Endothelial cell of umbilical vein (primary cell): ENCODE results near the gene SLC13A5. TPM values are rescaled to one million over a fixed set of nuclear protein-coding genes. Genes with fewer than 3 reads are reported as not detected.

Experiments used
- BruUV-seq: library from RNA; stranded (reverse); fragments of 400-500 nt; replicated peaks from 2 replicates; lab custom pipeline; 2021; lab: Mats Ljungman, UMichigan
- CTCF ChIA-PET: fragments of 300-600, 350-600 bp; sonication (Branson Sonifier 250); formaldehyde crosslinking; loops from one replicate; lab custom pipeline; 2021; ENCODE audit warnings: antibody characterized with exemption, inconsistent platforms; lab: Charles Lee
- POLR2A ChIA-PET: fragments of 300-600, 350-600 bp; sonication (Branson Sonifier 250); formaldehyde crosslinking; loops from one replicate; lab custom pipeline; 2021; ENCODE audit warnings: antibody characterized with exemption, inconsistent platforms; lab: Charles Lee
- DNase-seq: peaks from one replicate; pipeline ENCODE4 v3.0.0-alpha.2; 2011; ENCODE audit warnings: low read depth, low spot score
- FAIRE-seq: peaks from 2 replicates; lab custom pipeline; 2011; peaks lifted over from hg19 to GRCh38; lab: Jason Lieb, UNC
- H2AFZ ChIP-seq: 2 replicates; pipeline ENCODE4 v1.6.0; 2012; ENCODE audit warnings: low read depth, low read length, control low read depth, inconsistent platforms
- H3K27ac ChIP-seq: 2 replicates; pipeline ENCODE4 v1.5.1; 2011; ENCODE audit warnings: low read depth, mild to moderate bottlenecking, control low read depth, low read length, moderate library complexity; ENCODE audit not compliant: insufficient read depth
- H3K27me3 ChIP-seq, 2 experiments: 2 replicates each; pipeline versions ENCODE4 v1.6.0 to v1.6.1; 2011; ENCODE audit warnings: low read length in 2 of 2, mixed read lengths in 1 of 2; ENCODE audit not compliant: control insufficient read depth in 2 of 2, insufficient read depth in 2 of 2
- H3K36me3 ChIP-seq, 2 experiments: 2 replicates in 1 of 2; 3 replicates in 1 of 2; pipeline ENCODE4 v1.5.1; 2011; ENCODE audit warnings: low read length in 2 of 2, mild to moderate bottlenecking in 1 of 2, moderate library complexity in 1 of 2; ENCODE audit not compliant: control insufficient read depth in 2 of 2, insufficient read depth in 2 of 2; ENCODE audit errors: extremely low read depth in 1 of 2
- H3K4me1 ChIP-seq: 3 replicates; pipeline ENCODE4 v1.5.1; 2011; ENCODE audit warnings: mild to moderate bottlenecking, low read length; ENCODE audit not compliant: control insufficient read depth, insufficient read depth; ENCODE audit errors: extremely low read depth
- H3K4me2 ChIP-seq: 2 replicates; pipeline ENCODE4 v1.6.1; 2011; ENCODE audit warnings: low read length, control low read depth, mixed read lengths; ENCODE audit not compliant: insufficient read depth
- H3K4me3 ChIP-seq, 3 experiments: fragments of 200-600 bp in 1 of 3; sonication (generic), shearing (Covaris generic) in 1 of 3; replicated peaks in 1 of 3; 2 replicates each; pipeline ENCODE4 v1.5.1; 2011 to 2016; ENCODE audit warnings: control low read depth in 3 of 3, low read length in 3 of 3, mild to moderate bottlenecking in 2 of 3, inconsistent platforms in 1 of 3, low read depth in 1 of 3, moderate library complexity in 1 of 3; ENCODE audit not compliant: insufficient read depth in 1 of 3
- H3K79me2 ChIP-seq: 2 replicates; pipeline ENCODE4 v1.6.0; 2012; ENCODE audit warnings: low read length, inconsistent platforms; ENCODE audit not compliant: control insufficient read depth, insufficient read depth
- H3K9ac ChIP-seq: replicated peaks from 2 replicates; pipeline ENCODE3; 2011; ENCODE audit warnings: low read length, control low read depth; ENCODE audit not compliant: insufficient read depth; ENCODE audit errors: extremely low read depth
- H3K9me1 ChIP-seq: replicated peaks from 3 replicates; pipeline ENCODE4 v1.6.0; 2011; ENCODE audit warnings: mild to moderate bottlenecking, low read length; ENCODE audit not compliant: control insufficient read depth, insufficient read depth; ENCODE audit errors: extremely low read depth
- H3K9me3 ChIP-seq: replicated peaks from 2 replicates; pipeline ENCODE4 v1.5.1; 2012; ENCODE audit warnings: low read length, inconsistent platforms; ENCODE audit not compliant: control insufficient read depth, insufficient read depth
- H4K20me1 ChIP-seq: replicated peaks from 2 replicates; pipeline ENCODE3; 2011; ENCODE audit warnings: mild to moderate bottlenecking, low read length; ENCODE audit not compliant: control insufficient read depth, insufficient read depth; ENCODE audit errors: extremely low read depth
- EZH2 ChIP-seq: IDR thresholded peaks from 2 replicates; pipeline ENCODE4 v1.6.1; 2012; ENCODE audit warnings: borderline replicate concordance, low read depth, mild to moderate bottlenecking, moderate library complexity, low read length, inconsistent platforms; ENCODE audit not compliant: severe bottlenecking
- FOS ChIP-seq: IDR thresholded peaks from 2 replicates; pipeline ENCODE4 v1.6.1; 2011; ENCODE audit warnings: mild to moderate bottlenecking, low read length, moderate library complexity, borderline replicate concordance; ENCODE audit not compliant: insufficient read depth
- GATA2 ChIP-seq: IDR thresholded peaks from 2 replicates; pipeline ENCODE4 v1.7.0; 2011; ENCODE audit warnings: low read depth, mild to moderate bottlenecking, moderate library complexity, mixed read lengths, low read length; ENCODE audit not compliant: insufficient read length, insufficient read depth
- JUN ChIP-seq: IDR thresholded peaks from 2 replicates; pipeline ENCODE4 v1.6.1; 2011; ENCODE audit warnings: borderline replicate concordance, low read depth; ENCODE audit not compliant: insufficient read length, insufficient read depth
- MAX ChIP-seq: IDR thresholded peaks from 2 replicates; pipeline ENCODE4 v1.6.1; 2011; ENCODE audit not compliant: insufficient read depth, insufficient read length
- MYC ChIP-seq: IDR thresholded peaks from one replicate; pipeline ENCODE4 v1.6.1; 2011; ENCODE audit warnings: mild to moderate bottlenecking, low read depth, low read length
- POLR2A ChIP-seq: IDR thresholded peaks from 2 replicates; pipeline ENCODE4 v1.6.1; 2012; ENCODE audit warnings: low read depth, mild to moderate bottlenecking, control low read depth, low read length
- POLR2AphosphoS5 ChIP-seq: IDR thresholded peaks from 2 replicates; pipeline ENCODE4 v1.6.1; 2012; ENCODE audit warnings: low read depth, mild to moderate bottlenecking, control low read depth, low read length, moderate library complexity; ENCODE audit not compliant: insufficient read depth
- dilution Hi-C: fragments of 300-500 bp; cut with MboI; formaldehyde crosslinking; loops from one replicate; pipeline ENCODE4 v1.15.0; 2019; ENCODE audit warnings: low sequenced_read_pairs; ENCODE audit not compliant: extremely low pct_ligation_motif_present
- intact Hi-C: fragments of 100-400 bp; cut with micrococcal nuclease; formaldehyde crosslinking; loops from one replicate; pipeline ENCODE4 v1.10.0; 2022
- polyA plus RNA-seq, 4 experiments: library from polyadenylated mRNA; depleted of rRNA in 3 of 4; stranded (reverse) in 3 of 4; unstranded in 1 of 4; fragments of >200 nt; gene quantifications; 2 replicates each; pipeline versions ENCODE4 v1.2.1 to v1.2.3, GENCODE V29; 2011 to 2012; ENCODE audit warnings: missing spikeins in 1 of 4
- total RNA-seq: library from RNA; stranded (reverse); gene quantifications from 2 replicates; pipeline ENCODE4 v1.2.3, GENCODE V29; 2021
- TF ChIP-seq, protein P1 (sequence below), 2 donors: IDR thresholded peaks; 1 replicate in 1 of 2; 2 replicates in 1 of 2; pipeline ENCODE4 v1.5.1; 2011; ENCODE audit warnings: low read length in 2 of 2, mild to moderate bottlenecking in 2 of 2, moderate library complexity in 2 of 2, control low read depth in 1 of 2, inconsistent platforms in 1 of 2, low read depth in 1 of 2; ENCODE audit not compliant: insufficient read depth in 1 of 2; ENCODE audit errors: extremely low read depth in 1 of 2

The SLC13A5 gene
- total and polyA plus RNA-seq, 2 donors (not counting 3 experiments of a cell fraction or from before 2014, with no cell fraction given) = 0.03 TPM; not detected in 1

- dilution Hi-C loops = no loop called here
- H3K9ac ChIP-seq = no peak overlapping the region
Observed at GRCh38 chr17:6668727-6669425, 44.3 kb downstream of the SLC13A5 start.

More at GRCh38 chr17:6668727-6669425, 44.3 kb downstream of the SLC13A5 start:
- DNase-seq = no peak
- Histone ChIP-seq H3K9me1 (no peaks in the 10 kb centered on the region), H3K4me3 (no peak overlapping the region), H3K36me3 (no peaks in the 10 kb centered on the region), H2AFZ (no peak overlapping the region), H3K27me3 (peaks cover 0 to under 1% of the 10 kb centered on the region in 2 experiments), H3K9me3 (no peaks in the 10 kb centered on the region), H4K20me1 (no peaks in the 10 kb centered on the region), H3K4me1 (no peaks in the 10 kb centered on the region), H3K27ac (no peak overlapping the region), H3K4me2 (no peak overlapping the region), H3K79me2 (no peaks in the 10 kb centered on the region)
- POLR2A ChIA-PET = no interaction called here
- intact Hi-C loops = loop anchor here (5.0 kb wide), 1 partner anchor 33 kb away; no protein-coding TSS in a partner anchor
- CTCF ChIA-PET = interaction anchor here (0.8 to 5.3 kb wide), 7 partner anchors 32 to 242 kb away, joined by 3 to 61 read pairs (median 7); no protein-coding TSS in a partner anchor
- TF ChIP-seq FOS (no peak), POLR2A (no peak), JUN (no peak), POLR2AphosphoS5 (no peak), MYC (no peak), MAX (no peak), GATA2 (no peak), EZH2 (no peak)
- TF ChIP-seq, protein P1, sequence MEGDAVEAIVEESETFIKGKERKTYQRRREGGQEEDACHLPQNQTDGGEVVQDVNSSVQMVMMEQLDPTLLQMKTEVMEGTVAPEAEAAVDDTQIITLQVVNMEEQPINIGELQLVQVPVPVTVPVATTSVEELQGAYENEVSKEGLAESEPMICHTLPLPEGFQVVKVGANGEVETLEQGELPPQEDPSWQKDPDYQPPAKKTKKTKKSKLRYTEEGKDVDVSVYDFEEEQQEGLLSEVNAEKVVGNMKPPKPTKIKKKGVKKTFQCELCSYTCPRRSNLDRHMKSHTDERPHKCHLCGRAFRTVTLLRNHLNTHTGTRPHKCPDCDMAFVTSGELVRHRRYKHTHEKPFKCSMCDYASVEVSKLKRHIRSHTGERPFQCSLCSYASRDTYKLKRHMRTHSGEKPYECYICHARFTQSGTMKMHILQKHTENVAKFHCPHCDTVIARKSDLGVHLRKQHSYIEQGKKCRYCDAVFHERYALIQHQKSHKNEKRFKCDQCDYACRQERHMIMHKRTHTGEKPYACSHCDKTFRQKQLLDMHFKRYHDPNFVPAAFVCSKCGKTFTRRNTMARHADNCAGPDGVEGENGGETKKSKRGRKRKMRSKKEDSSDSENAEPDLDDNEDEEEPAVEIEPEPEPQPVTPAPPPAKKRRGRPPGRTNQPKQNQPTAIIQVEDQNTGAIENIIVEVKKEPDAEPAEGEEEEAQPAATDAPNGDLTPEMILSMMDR (IDR thresholded peaks at IDR 0.05; ENCODE audit: extremely low read depth in 1 of 2, insufficient read depth in 1 of 2, low read depth in 1 of 2, low read length in 2 of 2) = no peak
- no TSS peak for BruUV-seq
- no peak for FAIRE-seq
